Panc1 (cell line): ENCODE measurements around the gene NHLRC1.

ENCODE experiments used
- POLR2AphosphoS5 ChIP-seq: IDR thresholded peaks from 2 replicates; pipeline ENCODE4 v1.6.1; 2012; ENCODE audit warnings: mild to moderate bottlenecking, low read depth, low read length, moderate library complexity
- TF ChIP-seq, protein P1 (sequence below): fragments of 450-650 bp; IDR thresholded peaks from 2 replicates; pipeline ENCODE4 v1.5.1; 2017; ENCODE audit warnings: mild to moderate bottlenecking
- TF ChIP-seq, protein P2 (sequence below), 2 experiments: IDR thresholded peaks; 2 replicates each; pipeline ENCODE4 v1.6.1; 2011 to 2012; ENCODE audit warnings: low read depth in 2 of 2, control low read depth in 1 of 2, low read length in 1 of 2, mild to moderate bottlenecking in 1 of 2, moderate library complexity in 1 of 2; ENCODE audit not compliant: insufficient read depth in 1 of 2

DNA sequence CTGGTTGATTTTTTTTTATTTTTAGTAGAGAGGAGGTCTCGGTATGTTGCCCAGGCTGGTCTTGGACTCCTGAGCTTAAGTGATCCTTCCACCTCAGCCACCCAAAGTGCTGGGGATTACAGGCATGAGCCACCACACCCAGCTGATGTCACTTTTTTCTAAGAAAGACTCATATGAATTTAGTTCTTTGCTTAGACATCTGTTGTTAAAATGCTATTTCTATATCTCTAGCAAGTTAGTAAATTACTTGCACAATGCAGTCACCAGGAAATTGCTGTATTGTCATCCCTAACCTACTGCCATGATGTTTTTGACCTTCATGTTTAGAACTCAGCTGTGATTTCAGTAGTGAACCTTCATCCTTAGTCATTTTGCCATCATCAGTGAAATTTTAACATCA is 38.4 kb upstream of the NHLRC1 start:
- TF ChIP-seq, protein P1, sequence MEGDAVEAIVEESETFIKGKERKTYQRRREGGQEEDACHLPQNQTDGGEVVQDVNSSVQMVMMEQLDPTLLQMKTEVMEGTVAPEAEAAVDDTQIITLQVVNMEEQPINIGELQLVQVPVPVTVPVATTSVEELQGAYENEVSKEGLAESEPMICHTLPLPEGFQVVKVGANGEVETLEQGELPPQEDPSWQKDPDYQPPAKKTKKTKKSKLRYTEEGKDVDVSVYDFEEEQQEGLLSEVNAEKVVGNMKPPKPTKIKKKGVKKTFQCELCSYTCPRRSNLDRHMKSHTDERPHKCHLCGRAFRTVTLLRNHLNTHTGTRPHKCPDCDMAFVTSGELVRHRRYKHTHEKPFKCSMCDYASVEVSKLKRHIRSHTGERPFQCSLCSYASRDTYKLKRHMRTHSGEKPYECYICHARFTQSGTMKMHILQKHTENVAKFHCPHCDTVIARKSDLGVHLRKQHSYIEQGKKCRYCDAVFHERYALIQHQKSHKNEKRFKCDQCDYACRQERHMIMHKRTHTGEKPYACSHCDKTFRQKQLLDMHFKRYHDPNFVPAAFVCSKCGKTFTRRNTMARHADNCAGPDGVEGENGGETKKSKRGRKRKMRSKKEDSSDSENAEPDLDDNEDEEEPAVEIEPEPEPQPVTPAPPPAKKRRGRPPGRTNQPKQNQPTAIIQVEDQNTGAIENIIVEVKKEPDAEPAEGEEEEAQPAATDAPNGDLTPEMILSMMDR, result no peak
- no peak for TF ChIP-seq POLR2AphosphoS5
- TF ChIP-seq, protein P2, sequence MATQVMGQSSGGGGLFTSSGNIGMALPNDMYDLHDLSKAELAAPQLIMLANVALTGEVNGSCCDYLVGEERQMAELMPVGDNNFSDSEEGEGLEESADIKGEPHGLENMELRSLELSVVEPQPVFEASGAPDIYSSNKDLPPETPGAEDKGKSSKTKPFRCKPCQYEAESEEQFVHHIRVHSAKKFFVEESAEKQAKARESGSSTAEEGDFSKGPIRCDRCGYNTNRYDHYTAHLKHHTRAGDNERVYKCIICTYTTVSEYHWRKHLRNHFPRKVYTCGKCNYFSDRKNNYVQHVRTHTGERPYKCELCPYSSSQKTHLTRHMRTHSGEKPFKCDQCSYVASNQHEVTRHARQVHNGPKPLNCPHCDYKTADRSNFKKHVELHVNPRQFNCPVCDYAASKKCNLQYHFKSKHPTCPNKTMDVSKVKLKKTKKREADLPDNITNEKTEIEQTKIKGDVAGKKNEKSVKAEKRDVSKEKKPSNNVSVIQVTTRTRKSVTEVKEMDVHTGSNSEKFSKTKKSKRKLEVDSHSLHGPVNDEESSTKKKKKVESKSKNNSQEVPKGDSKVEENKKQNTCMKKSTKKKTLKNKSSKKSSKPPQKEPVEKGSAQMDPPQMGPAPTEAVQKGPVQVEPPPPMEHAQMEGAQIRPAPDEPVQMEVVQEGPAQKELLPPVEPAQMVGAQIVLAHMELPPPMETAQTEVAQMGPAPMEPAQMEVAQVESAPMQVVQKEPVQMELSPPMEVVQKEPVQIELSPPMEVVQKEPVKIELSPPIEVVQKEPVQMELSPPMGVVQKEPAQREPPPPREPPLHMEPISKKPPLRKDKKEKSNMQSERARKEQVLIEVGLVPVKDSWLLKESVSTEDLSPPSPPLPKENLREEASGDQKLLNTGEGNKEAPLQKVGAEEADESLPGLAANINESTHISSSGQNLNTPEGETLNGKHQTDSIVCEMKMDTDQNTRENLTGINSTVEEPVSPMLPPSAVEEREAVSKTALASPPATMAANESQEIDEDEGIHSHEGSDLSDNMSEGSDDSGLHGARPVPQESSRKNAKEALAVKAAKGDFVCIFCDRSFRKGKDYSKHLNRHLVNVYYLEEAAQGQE (IDR thresholded peaks at IDR 0.05; ENCODE audit: insufficient read depth in 1 of 2, low read depth in 2 of 2, low read length in 1 of 2), result no peak
